Measurements from ENCODE around the gene MAML3.

Gene MAML3

GRCh38 chr4:139841464-139842195 lies 312.4 kb downstream of the MAML3 start:
- no peak for TF ChIP-seq TAF1 (IDR thresholded peaks at IDR 0.05; ENCODE audit: low read depth, low read length)
- TF ChIP-seq SPI1 (IDR thresholded peaks at IDR 0.05; ENCODE audit: low read depth, low read length), result no peak
- no peak for TF ChIP-seq PAX5 (IDR thresholded peaks at IDR 0.05; ENCODE audit: insufficient read depth, low read length, severe bottlenecking)
- TF ChIP-seq POU2F2 (IDR thresholded peaks at IDR 0.05; ENCODE audit: low read depth, low read length), result no peak
- no peak for TF ChIP-seq POLR2AphosphoS5 (IDR thresholded peaks at IDR 0.05; ENCODE audit: low read depth, low read length)
- TF ChIP-seq POLR2A (IDR thresholded peaks at IDR 0.05; ENCODE audit: low read depth, low read length), result no peak
- no peak for FAIRE-seq
- no peak for DNase-seq (ENCODE audit: insufficient read length, low spot score)

DNA sequence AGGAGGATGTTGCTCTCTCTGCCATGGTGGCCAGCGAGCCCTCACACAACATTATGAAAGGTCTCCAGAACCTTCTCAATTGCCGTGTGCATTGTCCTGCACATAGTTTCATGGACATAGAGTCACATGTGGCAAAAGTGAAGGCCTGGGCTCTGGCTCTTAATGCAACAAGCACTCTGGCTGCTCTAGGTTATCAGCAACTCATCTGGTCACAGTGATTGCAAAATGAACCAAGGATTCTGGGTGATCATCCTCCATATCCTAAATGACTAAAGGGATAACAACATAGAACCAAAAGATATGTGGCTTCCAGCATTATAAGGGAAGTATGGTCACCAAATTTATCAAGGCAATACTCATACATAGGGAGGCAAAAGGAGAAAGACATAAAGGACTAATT lies 313.2 kb downstream of the MAML3 start:
- no peak for FAIRE-seq
- TF ChIP-seq POLR2AphosphoS5 (IDR thresholded peaks at IDR 0.05; ENCODE audit: low read depth, low read length) (no peak), TAF1 (IDR thresholded peaks at IDR 0.05; ENCODE audit: low read depth, low read length) (no peak), PAX5 (IDR thresholded peaks at IDR 0.05; ENCODE audit: insufficient read depth, low read length, severe bottlenecking) (no peak), SPI1 (IDR thresholded peaks at IDR 0.05; ENCODE audit: low read depth, low read length) (no peak), POLR2A (IDR thresholded peaks at IDR 0.05; ENCODE audit: low read depth, low read length) (no peak), POU2F2 (IDR thresholded peaks at IDR 0.05; ENCODE audit: low read depth, low read length) (no peak)
- no peak for DNase-seq (ENCODE audit: insufficient read length, low spot score)

DNA sequence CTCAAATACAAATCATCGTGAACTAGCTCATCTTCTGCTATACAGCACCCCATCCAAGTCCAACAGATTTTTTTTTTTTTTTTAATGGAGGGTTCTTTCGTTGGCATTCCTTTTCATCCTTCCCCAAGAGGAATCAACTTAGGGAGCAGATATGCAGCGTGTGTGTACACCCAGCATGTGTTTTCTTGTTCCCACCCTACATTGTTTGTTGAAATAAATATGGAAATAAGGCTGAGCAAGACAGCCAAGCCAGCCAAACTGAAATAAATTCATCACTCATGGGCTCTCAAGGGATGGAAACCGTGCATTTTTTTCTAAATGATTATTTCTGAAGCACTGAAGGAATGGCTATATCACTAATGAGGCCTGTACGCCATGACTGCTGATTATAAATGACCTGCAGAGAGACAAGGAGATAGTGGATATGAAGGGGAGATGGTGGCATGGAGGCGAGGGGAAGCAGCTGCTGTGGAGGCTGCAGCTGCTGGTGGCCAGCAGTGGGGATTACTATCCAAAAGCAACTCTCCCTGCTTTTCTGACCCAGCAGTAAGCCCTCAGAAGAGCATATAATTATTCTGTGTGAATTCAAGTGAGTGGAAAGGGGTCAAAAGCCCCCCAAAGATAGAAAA lies 314.5 kb downstream of the MAML3 start:
- TF ChIP-seq TAF1 (IDR thresholded peaks at IDR 0.05; ENCODE audit: low read depth, low read length), result no peak
- TF ChIP-seq SPI1 (IDR thresholded peaks at IDR 0.05; ENCODE audit: low read depth, low read length), result no peak
- no peak for TF ChIP-seq POU2F2 (IDR thresholded peaks at IDR 0.05; ENCODE audit: low read depth, low read length)
- no peak for TF ChIP-seq POLR2A (IDR thresholded peaks at IDR 0.05; ENCODE audit: low read depth, low read length)
- TF ChIP-seq PAX5 (IDR thresholded peaks at IDR 0.05; ENCODE audit: insufficient read depth, low read length, severe bottlenecking), result no peak
- FAIRE-seq (no peak), DNase-seq (ENCODE audit: insufficient read length, low spot score) (no peak)

DNA sequence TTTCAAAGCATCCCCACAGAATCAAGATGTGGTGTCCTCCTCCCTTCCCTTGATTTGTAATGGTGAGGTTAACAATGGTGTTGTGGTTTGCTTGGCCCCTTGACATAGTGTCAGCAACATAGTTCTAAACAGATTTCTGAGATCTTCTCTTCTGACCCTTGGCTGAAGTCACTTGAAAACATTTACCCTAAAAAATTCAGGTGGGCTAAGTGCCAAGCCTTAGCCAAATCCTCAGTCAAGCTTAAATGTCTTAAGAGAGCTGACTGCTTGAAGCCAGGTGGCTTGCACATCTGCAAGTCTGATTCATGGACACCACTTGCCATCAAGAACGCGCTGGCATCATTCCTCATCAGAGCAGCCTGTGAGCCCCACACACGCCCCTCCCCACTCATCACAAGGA lies 315.2 kb downstream of the MAML3 start:
- TF ChIP-seq TAF1 (IDR thresholded peaks at IDR 0.05; ENCODE audit: low read depth, low read length), result no peak
- no peak for TF ChIP-seq POU2F2 (IDR thresholded peaks at IDR 0.05; ENCODE audit: low read depth, low read length)
- no peak for TF ChIP-seq POLR2AphosphoS5 (IDR thresholded peaks at IDR 0.05; ENCODE audit: low read depth, low read length)
- TF ChIP-seq SPI1 (IDR thresholded peaks at IDR 0.05; ENCODE audit: low read depth, low read length), result no peak
- TF ChIP-seq POLR2A (IDR thresholded peaks at IDR 0.05; ENCODE audit: low read depth, low read length), result no peak
- no peak for TF ChIP-seq PAX5 (IDR thresholded peaks at IDR 0.05; ENCODE audit: insufficient read depth, low read length, severe bottlenecking)
- FAIRE-seq, result no peak
- DNase-seq (ENCODE audit: insufficient read length, low spot score), result no peak

- DNase-seq (ENCODE audit: insufficient read length, low spot score) (no peak), FAIRE-seq (no peak)
- TF ChIP-seq PAX5 (IDR thresholded peaks at IDR 0.05; ENCODE audit: insufficient read depth, low read length, severe bottlenecking) (no peak), SPI1 (IDR thresholded peaks at IDR 0.05; ENCODE audit: low read depth, low read length) (no peak), POLR2AphosphoS5 (IDR thresholded peaks at IDR 0.05; ENCODE audit: low read depth, low read length) (no peak), POU2F2 (IDR thresholded peaks at IDR 0.05; ENCODE audit: low read depth, low read length) (no peak), POLR2A (IDR thresholded peaks at IDR 0.05; ENCODE audit: low read depth, low read length) (no peak), TAF1 (IDR thresholded peaks at IDR 0.05; ENCODE audit: low read depth, low read length) (no peak)
Observed at GRCh38 chr4:139834981-139835391, 319.0 kb downstream of the MAML3 start.

- FAIRE-seq, result no peak
- TF ChIP-seq SPI1 (IDR thresholded peaks at IDR 0.05; ENCODE audit: low read depth, low read length), result no peak
- no peak for TF ChIP-seq PAX5 (IDR thresholded peaks at IDR 0.05; ENCODE audit: insufficient read depth, low read length, severe bottlenecking)
- TF ChIP-seq POLR2A (IDR thresholded peaks at IDR 0.05; ENCODE audit: low read depth, low read length), result no peak
- no peak for TF ChIP-seq POU2F2 (IDR thresholded peaks at IDR 0.05; ENCODE audit: low read depth, low read length)
- DNase-seq (ENCODE audit: insufficient read length, low spot score), result no peak
Observed at GRCh38 chr4:139834226-139834662, 319.7 kb downstream of the MAML3 start.

- no peak for FAIRE-seq
- no peak for TF ChIP-seq POLR2A (IDR thresholded peaks at IDR 0.05; ENCODE audit: low read depth, low read length)
- no peak for TF ChIP-seq POU2F2 (IDR thresholded peaks at IDR 0.05; ENCODE audit: low read depth, low read length)
- no peak for TF ChIP-seq POLR2AphosphoS5 (IDR thresholded peaks at IDR 0.05; ENCODE audit: low read depth, low read length)
- no peak for TF ChIP-seq TAF1 (IDR thresholded peaks at IDR 0.05; ENCODE audit: low read depth, low read length)
- TF ChIP-seq SPI1 (IDR thresholded peaks at IDR 0.05; ENCODE audit: low read depth, low read length), result no peak
- TF ChIP-seq PAX5 (IDR thresholded peaks at IDR 0.05; ENCODE audit: insufficient read depth, low read length, severe bottlenecking), result no peak
- no peak for DNase-seq (ENCODE audit: insufficient read length, low spot score)
Observed at GRCh38 chr4:139833151-139833910, 320.7 kb downstream of the MAML3 start.

DNA sequence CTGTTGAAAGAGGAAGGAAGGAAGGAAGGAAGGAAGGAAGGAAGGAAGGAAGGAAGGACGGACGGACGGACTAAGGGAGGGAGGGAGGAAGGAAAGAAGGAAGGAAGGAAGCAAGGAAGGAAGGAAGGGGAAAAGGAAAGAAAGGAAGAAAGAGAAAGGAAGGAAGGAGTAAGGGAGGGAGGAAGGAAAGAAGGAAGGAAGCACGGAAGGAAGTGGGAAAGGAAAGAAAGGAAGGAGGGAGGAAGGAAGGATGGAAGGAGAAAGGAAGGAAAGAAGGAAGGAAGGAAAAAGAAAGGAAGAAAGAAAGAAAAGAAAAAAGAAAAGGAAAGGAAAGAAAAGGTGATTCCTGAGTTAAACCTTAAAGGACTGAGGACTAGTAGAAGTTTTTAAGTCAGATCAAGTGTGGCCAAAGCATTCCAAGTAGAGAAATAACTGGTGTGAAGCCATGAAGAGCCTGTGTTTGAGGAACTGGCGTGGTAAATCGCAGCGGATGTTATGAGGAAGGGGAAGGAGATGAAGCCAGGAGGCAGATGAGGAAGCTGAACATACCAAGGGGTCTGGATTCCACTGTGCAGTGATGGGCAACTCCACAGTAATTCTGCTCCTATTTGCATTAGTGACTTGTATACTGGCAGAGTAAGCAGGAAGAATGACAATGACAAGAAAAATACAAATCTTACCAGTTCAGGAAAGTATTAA lies 324.9 kb downstream of the MAML3 start:
- no peak for FAIRE-seq
- no peak for DNase-seq (ENCODE audit: insufficient read length, low spot score)
- TF ChIP-seq POLR2A (IDR thresholded peaks at IDR 0.05; ENCODE audit: low read depth, low read length), result no peak
- TF ChIP-seq SPI1 (IDR thresholded peaks at IDR 0.05; ENCODE audit: low read depth, low read length), result no peak
- TF ChIP-seq TAF1 (IDR thresholded peaks at IDR 0.05; ENCODE audit: low read depth, low read length), result no peak
- no peak for TF ChIP-seq POLR2AphosphoS5 (IDR thresholded peaks at IDR 0.05; ENCODE audit: low read depth, low read length)
- TF ChIP-seq PAX5 (IDR thresholded peaks at IDR 0.05; ENCODE audit: insufficient read depth, low read length, severe bottlenecking), result no peak
- no peak for TF ChIP-seq POU2F2 (IDR thresholded peaks at IDR 0.05; ENCODE audit: low read depth, low read length)

All from GM12891 (cell line).